OCI-LY7 (cell line): ENCODE results near the gene KAT6B. TPM values are rescaled to one million over a fixed set of nuclear protein-coding genes. Genes with fewer than 3 reads are reported as not detected.

Experiments used
- BruUV-seq: library from RNA; stranded (reverse); fragments of 400-500 nt; replicated peaks from 2 replicates; lab custom pipeline; 2021; lab: Mats Ljungman, UMichigan
- CTCF ChIA-PET: fragments of 300-600 bp; sonication (Branson Sonifier 250); formaldehyde crosslinking; loops from one replicate; lab custom pipeline; 2022; ENCODE audit warnings: antibody characterized with exemption; ENCODE audit not compliant: unreplicated experiment; lab: Charles Lee
- POLR2A ChIA-PET: fragments of 300-600 bp; sonication (Branson Sonifier 250); formaldehyde crosslinking; loops from one replicate; lab custom pipeline; 2022; ENCODE audit warnings: antibody characterized with exemption; lab: Charles Lee
- DNase-seq: peaks from one replicate; pipeline ENCODE4 v3.0.0-alpha.2; 2015; ENCODE audit warnings: low spot score
- H2AFZ ChIP-seq: fragments of 200-600 bp; sonication (generic), shearing (Covaris generic); 2 replicates; pipeline ENCODE4 v1.6.1; 2014; ENCODE audit warnings: mild to moderate bottlenecking, antibody characterized with exemption, low read length, moderate library complexity
- H3K27ac ChIP-seq: fragments of 200-600 bp; sonication (generic); 2 replicates; pipeline ENCODE4 v1.5.1; 2014; ENCODE audit warnings: mixed run types, low read depth, mild to moderate bottlenecking, moderate library complexity, low read length, inconsistent platforms; ENCODE audit not compliant: poor library complexity, severe bottlenecking
- H3K36me3 ChIP-seq: fragments of 200-600 bp; sonication (generic); 2 replicates; pipeline ENCODE4 v1.6.1; 2014; ENCODE audit warnings: mild to moderate bottlenecking, antibody characterized with exemption, low read length, moderate library complexity, mixed read lengths; ENCODE audit not compliant: insufficient read depth
- H3K4me1 ChIP-seq: fragments of 200-600 bp; sonication (generic); 2 replicates; pipeline ENCODE4 v1.5.1; 2014; ENCODE audit warnings: mild to moderate bottlenecking, low read length; ENCODE audit not compliant: insufficient read depth, poor library complexity, severe bottlenecking
- H3K4me2 ChIP-seq: fragments of 200-600 bp; sonication (generic); 2 replicates; pipeline ENCODE4 v1.6.1; 2014; ENCODE audit warnings: mild to moderate bottlenecking, low read length
- H3K4me3 ChIP-seq: fragments of 200-600 bp; sonication (generic); 2 replicates; pipeline ENCODE4 v1.5.1; 2014; ENCODE audit warnings: mild to moderate bottlenecking, low read depth, low read length; ENCODE audit not compliant: poor library complexity, severe bottlenecking
- H3K79me2 ChIP-seq: fragments of 200-600 bp; sonication (generic); 2 replicates; pipeline ENCODE4 v1.6.1; 2016; ENCODE audit warnings: low read depth, mild to moderate bottlenecking, low read length, moderate library complexity, mixed read lengths; ENCODE audit not compliant: insufficient read depth
- H3K9me2 ChIP-seq: fragments of 200-600 bp; sonication (generic); 2 replicates; pipeline ENCODE4 v1.6.1; 2016; ENCODE audit warnings: mild to moderate bottlenecking, low read length, mixed read lengths; ENCODE audit not compliant: insufficient read depth
- H3K9me3 ChIP-seq: fragments of 200-600 bp; sonication (generic); 2 replicates; pipeline ENCODE4 v1.6.1; 2014; ENCODE audit warnings: mild to moderate bottlenecking, mixed run types, low read length, mixed read lengths
- H4K20me1 ChIP-seq: fragments of 200-600 bp; sonication (generic); 2 replicates; pipeline ENCODE4 v1.6.1; 2014; ENCODE audit warnings: mild to moderate bottlenecking, antibody characterized with exemption, low read length, moderate library complexity, mixed read lengths; ENCODE audit not compliant: insufficient read depth
- EZH2phosphoT487 ChIP-seq: fragments of 200-600 bp; sonication (generic); IDR thresholded peaks from 2 replicates; pipeline ENCODE4 v1.6.1; 2018; ENCODE audit warnings: low read depth, borderline replicate concordance, mild to moderate bottlenecking, mixed run types, antibody characterized with exemption, low read length, moderate library complexity, mixed read lengths
- intact Hi-C: fragments of 100-400 bp; cut with micrococcal nuclease; formaldehyde crosslinking; loops from one replicate; pipeline ENCODE4 v1.10.0; 2022; ENCODE audit not compliant: unreplicated experiment
- total RNA-seq, 2 experiments: library from RNA; depleted of rRNA in 1 of 2; stranded (reverse); fragments of >200 nt in 1 of 2; shearing (Covaris generic) in 1 of 2; gene quantifications; 2 replicates each; pipeline ENCODE4 v1.2.3, GENCODE V29; 2014 to 2022
- TF ChIP-seq, protein P1 (sequence below): fragments of 200-600 bp; sonication (generic); conservative IDR thresholded peaks from 2 replicates; pipeline ENCODE4 v1.5.1; 2014; ENCODE audit warnings: mild to moderate bottlenecking, antibody characterized with exemption, low read length, moderate library complexity, mixed read lengths

Gene KAT6B
- total RNA-seq, 2 experiments from 2014 or later = 20.8 to 40.8 TPM

DNA sequence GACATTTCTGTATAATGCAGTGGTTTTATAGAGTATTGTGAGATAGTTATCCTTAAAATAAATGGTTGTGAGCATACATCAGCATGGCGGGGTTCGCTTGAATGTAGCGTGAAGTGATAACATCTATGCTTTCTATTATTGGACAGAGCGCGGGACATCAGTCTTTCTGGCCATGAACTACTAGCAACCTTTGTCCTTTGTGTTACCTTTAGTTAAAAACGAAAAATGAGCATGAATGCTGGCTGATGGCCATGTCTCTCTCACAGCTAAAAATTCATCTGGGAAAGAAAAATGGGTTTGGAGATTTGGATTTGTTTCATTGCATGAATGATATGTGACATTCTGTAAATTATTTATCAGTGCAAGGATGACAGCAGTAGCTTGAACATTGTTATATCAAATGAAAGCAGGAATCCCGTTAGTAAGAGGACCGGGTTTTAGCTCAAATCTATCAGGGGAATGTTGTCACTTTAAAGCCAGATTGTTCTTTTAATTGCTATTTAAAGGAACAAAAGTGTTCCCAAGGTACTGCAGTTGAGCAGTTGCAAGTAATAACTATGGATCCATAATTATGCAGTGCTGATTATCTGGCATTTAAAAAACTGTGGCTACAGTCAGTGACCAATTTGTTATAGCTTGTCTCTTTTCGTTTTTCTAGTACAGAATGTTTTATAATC lies 131.0 kb downstream of the KAT6B start:
- no peak overlapping the region for H3K4me3 ChIP-seq
- H2AFZ ChIP-seq = no peak overlapping the region
- ChIA-PET POLR2A (interaction anchor here (1.0 to 1.4 kb wide), 2 partner anchors 13 to 36 kb away, joined by 3 read pairs; no protein-coding TSS in a partner anchor), CTCF (no interaction called here)
- intact Hi-C loops = no loop called here
- no peak for DNase-seq
- H3K9me2 ChIP-seq = no peaks in the 10 kb centered on the region
- H3K9me3 ChIP-seq = no peaks in the 10 kb centered on the region
- TF ChIP-seq, protein P1, sequence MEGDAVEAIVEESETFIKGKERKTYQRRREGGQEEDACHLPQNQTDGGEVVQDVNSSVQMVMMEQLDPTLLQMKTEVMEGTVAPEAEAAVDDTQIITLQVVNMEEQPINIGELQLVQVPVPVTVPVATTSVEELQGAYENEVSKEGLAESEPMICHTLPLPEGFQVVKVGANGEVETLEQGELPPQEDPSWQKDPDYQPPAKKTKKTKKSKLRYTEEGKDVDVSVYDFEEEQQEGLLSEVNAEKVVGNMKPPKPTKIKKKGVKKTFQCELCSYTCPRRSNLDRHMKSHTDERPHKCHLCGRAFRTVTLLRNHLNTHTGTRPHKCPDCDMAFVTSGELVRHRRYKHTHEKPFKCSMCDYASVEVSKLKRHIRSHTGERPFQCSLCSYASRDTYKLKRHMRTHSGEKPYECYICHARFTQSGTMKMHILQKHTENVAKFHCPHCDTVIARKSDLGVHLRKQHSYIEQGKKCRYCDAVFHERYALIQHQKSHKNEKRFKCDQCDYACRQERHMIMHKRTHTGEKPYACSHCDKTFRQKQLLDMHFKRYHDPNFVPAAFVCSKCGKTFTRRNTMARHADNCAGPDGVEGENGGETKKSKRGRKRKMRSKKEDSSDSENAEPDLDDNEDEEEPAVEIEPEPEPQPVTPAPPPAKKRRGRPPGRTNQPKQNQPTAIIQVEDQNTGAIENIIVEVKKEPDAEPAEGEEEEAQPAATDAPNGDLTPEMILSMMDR = no peak
- no peak for TF ChIP-seq EZH2phosphoT487
- H3K4me2 ChIP-seq = no peak overlapping the region
- H3K79me2 ChIP-seq = no peaks in the 10 kb centered on the region
- BruUV-seq = no TSS peak
- no peaks in the 10 kb centered on the region for H3K36me3 ChIP-seq
- no peaks in the 10 kb centered on the region for H3K4me1 ChIP-seq
- no peak overlapping the region for H3K27ac ChIP-seq
- no peaks in the 10 kb centered on the region for H4K20me1 ChIP-seq

DNA sequence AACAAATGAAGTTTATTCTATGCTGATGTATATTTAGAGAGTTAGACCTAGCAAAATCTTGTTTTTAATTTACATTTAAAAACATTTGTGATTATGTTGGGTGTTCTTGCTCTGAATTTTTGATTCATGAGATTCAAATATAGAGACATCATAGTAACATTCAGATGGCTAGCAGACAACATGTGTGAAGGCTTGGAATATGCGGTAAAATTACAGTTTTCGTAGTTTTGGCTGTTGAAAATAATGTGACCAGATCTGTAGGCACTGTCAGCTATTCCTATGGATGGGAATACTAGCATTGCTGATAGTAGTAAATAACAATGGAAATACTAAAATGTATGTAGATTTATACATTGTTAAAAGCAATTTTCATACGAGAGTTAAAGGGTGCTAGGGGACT lies 131.9 kb downstream of the KAT6B start:
- no peak for TF ChIP-seq EZH2phosphoT487
- TF ChIP-seq, protein P1 = no peak
- ChIA-PET POLR2A (interaction anchor here (1.0 to 1.4 kb wide), 2 partner anchors 12 to 37 kb away, joined by 3 read pairs; no protein-coding TSS in a partner anchor), CTCF (no interaction called here)
- Histone ChIP-seq H3K4me1 (no peaks in the 10 kb centered on the region), H3K4me2 (no peak overlapping the region), H3K9me3 (no peaks in the 10 kb centered on the region), H3K9me2 (no peaks in the 10 kb centered on the region), H3K27ac (no peak overlapping the region), H3K79me2 (no peaks in the 10 kb centered on the region), H2AFZ (no peak overlapping the region), H3K4me3 (no peak overlapping the region), H4K20me1 (no peaks in the 10 kb centered on the region), H3K36me3 (no peaks in the 10 kb centered on the region)
- BruUV-seq = no TSS peak
- intact Hi-C loops = no loop called here
- no peak for DNase-seq

DNA sequence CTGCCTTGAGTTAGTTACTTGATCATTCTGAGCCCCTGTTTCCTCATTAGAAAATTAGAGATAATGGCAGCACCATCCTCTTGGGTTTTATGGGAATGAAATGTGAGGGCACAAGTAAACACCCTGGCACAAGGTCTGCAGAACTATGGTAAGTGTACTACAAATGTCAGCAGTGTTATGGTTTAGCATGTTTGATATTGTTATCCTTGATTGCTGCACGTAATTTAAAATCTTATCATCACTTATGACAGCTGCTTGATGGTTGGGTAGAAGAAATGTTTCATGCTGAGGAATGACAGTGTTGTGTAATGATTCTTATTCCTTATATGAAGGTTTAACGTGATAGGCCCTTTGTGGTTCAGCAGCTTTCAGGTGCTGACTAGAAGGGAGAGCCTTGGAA lies 134.3 kb downstream of the KAT6B start:
- no peak overlapping the region for H3K4me3 ChIP-seq
- no TSS peak for BruUV-seq
- no peak for DNase-seq
- POLR2A ChIA-PET = interaction anchor here (0.9 kb wide), 1 partner anchor 92 kb away, joined by 3 read pairs; no protein-coding TSS in a partner anchor
- H2AFZ ChIP-seq = no peak overlapping the region
- no peaks in the 10 kb centered on the region for H3K79me2 ChIP-seq
- H3K4me2 ChIP-seq = no peak overlapping the region
- no peak overlapping the region for H3K27ac ChIP-seq
- no peaks in the 10 kb centered on the region for H3K36me3 ChIP-seq
- no peak for TF ChIP-seq EZH2phosphoT487
- TF ChIP-seq, protein P1 = no peak
- intact Hi-C loops = no loop called here
- H3K9me2 ChIP-seq = no peaks in the 10 kb centered on the region
- no peaks in the 10 kb centered on the region for H3K9me3 ChIP-seq
- H3K4me1 ChIP-seq = no peaks in the 10 kb centered on the region
- H4K20me1 ChIP-seq = no peaks in the 10 kb centered on the region
- CTCF ChIA-PET = no interaction called here
